ENCODE data around the gene RTN1.

The RTN1 gene

DNA sequence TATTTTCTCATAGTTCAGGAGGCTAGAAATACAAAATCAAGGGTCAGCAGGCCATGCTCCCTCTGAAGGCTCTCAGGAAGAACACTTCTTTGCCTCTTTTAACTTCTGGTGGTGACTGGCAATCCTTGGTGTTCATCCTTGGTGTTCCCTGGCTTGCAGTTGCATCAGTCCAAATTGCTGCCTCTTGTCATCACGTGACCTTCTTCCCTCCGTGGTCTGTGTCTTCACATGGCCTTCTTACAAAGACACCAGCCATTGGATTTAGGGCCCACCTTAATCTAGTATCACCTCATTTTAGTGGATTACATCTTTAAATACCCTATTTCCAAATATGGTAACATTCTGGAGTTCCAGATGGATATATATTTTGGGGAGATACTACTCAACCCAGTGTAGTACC is 41.9 kb upstream of the RTN1 start:
- TF ChIP-seq, protein P1, sequence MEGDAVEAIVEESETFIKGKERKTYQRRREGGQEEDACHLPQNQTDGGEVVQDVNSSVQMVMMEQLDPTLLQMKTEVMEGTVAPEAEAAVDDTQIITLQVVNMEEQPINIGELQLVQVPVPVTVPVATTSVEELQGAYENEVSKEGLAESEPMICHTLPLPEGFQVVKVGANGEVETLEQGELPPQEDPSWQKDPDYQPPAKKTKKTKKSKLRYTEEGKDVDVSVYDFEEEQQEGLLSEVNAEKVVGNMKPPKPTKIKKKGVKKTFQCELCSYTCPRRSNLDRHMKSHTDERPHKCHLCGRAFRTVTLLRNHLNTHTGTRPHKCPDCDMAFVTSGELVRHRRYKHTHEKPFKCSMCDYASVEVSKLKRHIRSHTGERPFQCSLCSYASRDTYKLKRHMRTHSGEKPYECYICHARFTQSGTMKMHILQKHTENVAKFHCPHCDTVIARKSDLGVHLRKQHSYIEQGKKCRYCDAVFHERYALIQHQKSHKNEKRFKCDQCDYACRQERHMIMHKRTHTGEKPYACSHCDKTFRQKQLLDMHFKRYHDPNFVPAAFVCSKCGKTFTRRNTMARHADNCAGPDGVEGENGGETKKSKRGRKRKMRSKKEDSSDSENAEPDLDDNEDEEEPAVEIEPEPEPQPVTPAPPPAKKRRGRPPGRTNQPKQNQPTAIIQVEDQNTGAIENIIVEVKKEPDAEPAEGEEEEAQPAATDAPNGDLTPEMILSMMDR (IDR thresholded peaks at IDR 0.05; ENCODE audit: insufficient read depth, low read depth, low read length, missing control alignments), result no peak
- no peak for DNase-seq (ENCODE audit: low read depth)
- no peak overlapping the region for H3K4me3 ChIP-seq (ENCODE audit: low read length)

DNA sequence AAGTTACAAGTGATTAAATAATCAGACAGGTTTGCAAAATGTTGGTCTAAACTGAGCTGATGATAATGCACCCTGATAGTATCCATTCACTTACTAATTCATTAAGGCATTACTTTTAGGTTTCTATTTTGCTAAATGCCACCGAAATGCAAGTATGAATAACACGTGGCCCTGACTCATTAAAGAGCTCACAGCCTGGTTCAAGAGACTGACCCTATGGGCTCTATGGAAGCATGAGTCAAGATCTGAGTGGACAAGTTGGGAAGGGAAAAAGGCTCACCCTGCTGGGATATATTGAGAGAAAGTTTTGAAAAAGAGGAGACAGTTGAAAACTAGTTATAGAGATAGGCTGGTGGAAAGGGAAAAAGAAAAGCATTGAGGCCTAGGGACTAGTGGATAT is 34.6 kb upstream of the RTN1 start:
- no peak overlapping the region for H3K4me3 ChIP-seq (ENCODE audit: low read length)
- TF ChIP-seq, protein P1 (IDR thresholded peaks at IDR 0.05; ENCODE audit: insufficient read depth, low read depth, low read length, missing control alignments), result no peak
- DNase-seq (ENCODE audit: low read depth), result no peak

DNA sequence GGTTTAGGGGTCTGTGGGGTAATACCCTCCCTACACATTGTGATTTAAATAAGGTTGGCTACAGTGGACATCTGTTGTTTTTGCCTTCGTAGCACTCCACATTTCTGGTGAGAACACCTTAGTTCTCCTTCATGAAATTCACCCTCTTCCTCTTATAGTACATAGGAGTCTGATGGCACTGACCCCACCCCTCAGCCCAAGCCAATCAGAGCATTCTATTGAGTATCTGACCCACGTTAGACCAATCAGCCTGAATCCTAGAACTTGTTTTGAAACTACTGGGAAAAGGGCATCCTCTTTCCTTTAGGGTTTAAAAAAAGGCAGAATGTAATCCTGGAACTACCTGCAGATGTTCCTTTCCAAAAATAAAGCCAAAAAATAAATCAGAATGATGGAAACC is 33.6 kb upstream of the RTN1 start:
- TF ChIP-seq, protein P1 (IDR thresholded peaks at IDR 0.05; ENCODE audit: insufficient read depth, low read depth, low read length, missing control alignments), result no peak
- no peak overlapping the region for H3K4me3 ChIP-seq (ENCODE audit: low read length)
- DNase-seq (ENCODE audit: low read depth), result no peak

DNA sequence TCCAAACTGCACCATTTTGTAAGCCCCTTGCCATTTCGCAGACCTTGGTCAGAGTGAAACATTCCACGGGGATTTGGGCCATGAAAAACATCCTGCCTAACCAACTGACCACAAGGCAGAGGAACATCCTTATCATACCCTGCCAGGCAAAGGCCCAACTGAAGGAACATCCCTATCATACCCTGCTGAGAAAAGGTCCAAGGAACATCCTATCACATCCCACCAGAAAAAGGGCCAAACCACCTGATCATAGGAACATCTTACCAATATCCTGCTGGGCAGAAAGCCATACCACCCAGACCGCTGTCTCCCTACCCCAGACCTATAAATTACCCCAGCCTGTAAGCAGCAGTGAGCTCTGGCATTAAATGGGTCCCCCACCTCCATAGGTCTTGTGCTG is 30.0 kb upstream of the RTN1 start:
- TF ChIP-seq, protein P1 (IDR thresholded peaks at IDR 0.05; ENCODE audit: insufficient read depth, low read depth, low read length, missing control alignments), result no peak
- H3K4me3 ChIP-seq (ENCODE audit: low read length), result no peak overlapping the region

DNA sequence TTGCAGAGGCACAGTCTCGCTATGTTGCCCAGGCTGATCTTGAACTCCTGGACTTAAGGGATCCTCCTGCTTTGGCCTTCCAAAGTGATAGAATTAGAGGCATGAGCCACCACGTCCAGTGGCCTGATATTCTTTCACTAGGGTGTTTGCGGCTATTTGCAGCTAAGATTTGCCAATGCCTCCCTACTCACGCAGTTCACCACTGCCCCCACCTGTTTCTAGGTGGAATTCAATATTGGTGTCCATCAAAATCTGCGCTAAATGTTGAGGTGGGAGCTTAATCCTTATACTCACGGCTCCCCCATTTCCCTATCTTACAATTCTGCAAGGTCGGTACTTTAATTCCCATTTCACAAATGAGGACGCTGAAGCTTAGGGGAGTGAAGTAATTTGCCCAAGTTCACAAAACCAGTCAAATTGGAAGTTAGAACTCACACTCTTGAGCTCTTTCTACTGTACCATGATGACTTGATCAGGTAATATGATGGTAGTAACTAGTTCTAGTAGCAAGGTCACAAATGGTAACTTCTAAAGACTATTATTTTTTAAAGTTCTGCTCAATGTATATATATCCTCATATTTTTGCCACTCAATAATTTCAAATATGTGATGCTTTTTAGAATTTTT is 27.3 kb upstream of the RTN1 start:
- DNase-seq (ENCODE audit: low read depth), result peak; percentile 48
- TF ChIP-seq, protein P1 (IDR thresholded peaks at IDR 0.05; ENCODE audit: insufficient read depth, low read depth, low read length, missing control alignments), result peak; percentile 51
- H3K4me3 ChIP-seq (ENCODE audit: low read length), result no peak overlapping the region

More for the DNA sequence above, 30.0 kb upstream of the RTN1 start:
- DNase-seq (ENCODE audit: low read depth), result no peak

DNA sequence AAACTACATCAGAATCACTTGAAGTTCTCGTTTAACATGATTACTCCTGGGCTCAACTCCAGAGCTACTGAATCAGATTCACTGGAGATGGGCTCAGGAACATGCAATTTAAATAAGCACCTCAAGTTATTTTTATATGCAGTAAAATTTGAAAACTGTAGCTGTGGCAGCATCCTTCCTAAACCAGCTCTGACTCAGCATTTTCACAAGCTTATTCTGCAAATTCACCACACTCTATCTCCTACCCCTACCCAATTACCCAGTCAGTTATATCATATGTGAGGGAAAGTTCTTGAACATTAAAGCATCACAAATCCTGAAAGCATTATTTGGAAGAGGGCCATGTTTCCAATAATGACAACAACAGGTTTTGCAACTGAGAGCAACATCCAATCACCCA is 25.1 kb upstream of the RTN1 start:
- DNase-seq (ENCODE audit: low read depth), result no peak
- TF ChIP-seq, protein P1 (IDR thresholded peaks at IDR 0.05; ENCODE audit: insufficient read depth, low read depth, low read length, missing control alignments), result no peak
- H3K4me3 ChIP-seq (ENCODE audit: low read length), result no peak overlapping the region

DNA sequence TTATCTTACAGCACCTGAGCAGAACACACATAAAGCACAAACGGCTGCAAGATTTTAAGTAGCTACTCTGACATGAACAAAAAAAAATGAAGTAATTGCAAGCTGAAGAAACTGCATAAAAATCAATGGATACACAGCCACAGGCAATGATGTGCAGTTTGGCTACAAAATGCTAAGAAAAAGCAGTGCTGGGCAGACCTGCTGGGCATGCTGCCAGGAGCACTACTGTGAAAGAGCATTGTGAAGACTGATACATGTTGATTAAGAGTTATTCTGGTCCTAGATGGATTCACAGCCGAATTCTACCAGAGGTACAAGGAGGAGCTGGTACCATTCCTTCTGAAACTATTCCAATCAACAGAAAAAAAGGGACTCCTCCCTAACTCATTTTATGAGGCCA is 20.1 kb upstream of the RTN1 start:
- H3K4me3 ChIP-seq (ENCODE audit: low read length), result no peak overlapping the region
- TF ChIP-seq, protein P1 (IDR thresholded peaks at IDR 0.05; ENCODE audit: insufficient read depth, low read depth, low read length, missing control alignments), result no peak
- no peak for DNase-seq (ENCODE audit: low read depth)

Measured in epithelial cell of esophagus (primary cell).